SHP77 treated with DMSO at 0.1 percent for 48 hours (cell line): ENCODE data around the gene SRPX.

Experiments
- DNase-seq: peaks from one replicate; lab custom pipeline; 2025; lab: John Stamatoyannopoulos, UW

The SRPX gene

GRCh38 chrX:38138157-38138891 lies 82.3 kb downstream of the SRPX start:
- DNase-seq = no peak

- DNase-seq = no peak
These were observed 91.3 kb downstream of the SRPX start for GRCh38 chrX:38129366-38129765.

- no peak for DNase-seq
These were observed 92.7 kb downstream of the SRPX start for GRCh38 chrX:38127961-38128360.

GRCh38 chrX:38126179-38126578 lies 94.5 kb downstream of the SRPX start:
- no peak for DNase-seq

- no peak for DNase-seq
These were observed 96.7 kb downstream of the SRPX start for GRCh38 chrX:38124000-38124399.

GRCh38 chrX:38117485-38117884 lies 103.2 kb downstream of the SRPX start:
- DNase-seq = peak; percentile 63

GRCh38 chrX:38116706-38117105 lies 104.0 kb downstream of the SRPX start:
- DNase-seq = no peak

- peak; percentile 66 for DNase-seq
These were observed 108.1 kb downstream of the SRPX start for GRCh38 chrX:38112566-38112965.

- DNase-seq = no peak
These were observed 109.5 kb downstream of the SRPX start for GRCh38 chrX:38111196-38111595.

GRCh38 chrX:38110231-38110630 lies 110.4 kb downstream of the SRPX start:
- DNase-seq = no peak

- no peak for DNase-seq
These were observed 111.4 kb downstream of the SRPX start for GRCh38 chrX:38109042-38109898.

GRCh38 chrX:38108364-38108763 lies 112.3 kb downstream of the SRPX start:
- DNase-seq = no peak

GRCh38 chrX:38106991-38107655 lies 113.5 kb downstream of the SRPX start:
- DNase-seq = no peak

- DNase-seq = no peak
These were observed 115.4 kb downstream of the SRPX start for GRCh38 chrX:38105216-38105725.

GRCh38 chrX:38103857-38104812 lies 116.5 kb downstream of the SRPX start:
- no peak for DNase-seq

- no peak for DNase-seq
These were observed 117.8 kb downstream of the SRPX start for GRCh38 chrX:38102875-38103274.

- DNase-seq = no peak
These were observed 118.4 kb downstream of the SRPX start for GRCh38 chrX:38102240-38102639.

- DNase-seq = no peak
These were observed 121.0 kb downstream of the SRPX start for GRCh38 chrX:38099688-38100087.
